ENCODE data around the gene CDKN1B.

- TF ChIP-seq EZH2 (IDR thresholded peaks at IDR 0.05; ENCODE audit: borderline replicate concordance, low read length) (no peak), CTCF (conservative IDR thresholded peaks at IDR 0.05 in 1 of 2, IDR thresholded peaks at IDR 0.05 in 1 of 2; ENCODE audit: extremely low read depth in 1 of 2, insufficient read depth in 1 of 2, low read depth in 1 of 2, low read length in 2 of 2) (no peak)
These were observed 18.1 kb downstream of the CDKN1B start for GRCh38 chr12:12735301-12735700.
